ENCODE measurements around the gene PRR23C. TPM values are rescaled to one million over a fixed set of nuclear protein-coding genes. Genes with fewer than 3 reads are reported as not detected.

Gene PRR23C
- total and polyA plus RNA-seq, 4 donors, result not detected

- no peak overlapping the region for H3K9ac ChIP-seq (ENCODE audit: low read depth in 1 of 2, low read length in 2 of 2)
- DNase-seq (ENCODE audit: low spot score), result no peak
- no peaks in the 10 kb centered on the region for H3K4me1 ChIP-seq (ENCODE audit: control insufficient read depth in 4 of 4, insufficient read depth in 4 of 4, low read length in 3 of 4)
- 53% methylated on average over 81 of the region's 81 CpGs for WGBS
- TF ChIP-seq EGR1 (IDR thresholded peaks at IDR 0.05; ENCODE audit: low read depth in 2 of 2) (no peak), ZBTB33 (IDR thresholded peaks at IDR 0.05) (no peak), REST (IDR thresholded peaks at IDR 0.05) (no peak)
- H3K27me3 ChIP-seq (ENCODE audit: control insufficient read depth in 4 of 4, insufficient read depth in 4 of 4, low read length in 3 of 4), result no peaks in the 10 kb centered on the region
- H3K36me3 ChIP-seq (ENCODE audit: control insufficient read depth in 4 of 4, insufficient read depth in 3 of 4, low read depth in 1 of 4, low read length in 3 of 4), result no peaks in the 10 kb centered on the region
- no peak overlapping the region for H3K4me3 ChIP-seq (ENCODE audit: low read depth in 1 of 3, low read length in 3 of 3)
- H3K9me3 ChIP-seq (ENCODE audit: control insufficient read depth in 4 of 4, low read length in 3 of 4), result peaks cover 0 to 6% (median 3%) of the 10 kb centered on the region in 4 donors
- H3K27ac ChIP-seq (ENCODE audit: low read depth in 1 of 2, low read length in 2 of 2), result no peak overlapping the region
Measured at GRCh38 chr3:139020036-139020867, 24.4 kb downstream of the PRR23C start.

GRCh38 chr3:139016430-139017048 lies 28.2 kb downstream of the PRR23C start:
- 70% methylated on average over 3 of the region's 3 CpGs for WGBS
- no peaks in the 10 kb centered on the region for H3K27me3 ChIP-seq (ENCODE audit: control insufficient read depth in 4 of 4, insufficient read depth in 4 of 4, low read length in 3 of 4)
- H3K27ac ChIP-seq (ENCODE audit: low read depth in 1 of 2, low read length in 2 of 2), result no peak overlapping the region
- H3K4me1 ChIP-seq (ENCODE audit: control insufficient read depth in 4 of 4, insufficient read depth in 4 of 4, low read length in 3 of 4), result no peaks in the 10 kb centered on the region
- H3K9me3 ChIP-seq (ENCODE audit: control insufficient read depth in 4 of 4, low read length in 3 of 4), result peaks cover 0 to 6% (median 3%) of the 10 kb centered on the region in 4 donors
- no peak overlapping the region for H3K4me3 ChIP-seq (ENCODE audit: low read depth in 1 of 3, low read length in 3 of 3)
- TF ChIP-seq JUND (IDR thresholded peaks at IDR 0.05) (no peak), REST (IDR thresholded peaks at IDR 0.05) (no peak), ZBTB33 (IDR thresholded peaks at IDR 0.05) (no peak), ATF3 (IDR thresholded peaks at IDR 0.05) (no peak), HNF4A (conservative IDR thresholded peaks at IDR 0.05) (no peak), MAX (IDR thresholded peaks at IDR 0.05) (no peak), YY1 (IDR thresholded peaks at IDR 0.05) (no peak), SP1 (IDR thresholded peaks at IDR 0.05) (no peak), FOXA1 (IDR thresholded peaks at IDR 0.05) (no peak), NR2F2 (IDR thresholded peaks at IDR 0.05) (no peak), FOXA2 (IDR thresholded peaks at IDR 0.05) (no peak), RXRA (IDR thresholded peaks at IDR 0.05) (no peak), EGR1 (IDR thresholded peaks at IDR 0.05; ENCODE audit: low read depth in 2 of 2) (no peak), GABPA (IDR thresholded peaks at IDR 0.05 in 1 of 2, conservative IDR thresholded peaks at IDR 0.05 in 1 of 2) (no peak), TAF1 (conservative IDR thresholded peaks at IDR 0.05) (no peak), CTCF (IDR thresholded peaks at IDR 0.05; ENCODE audit: low read depth, low read length, missing input control) (no peak)
- H3K36me3 ChIP-seq (ENCODE audit: control insufficient read depth in 4 of 4, insufficient read depth in 3 of 4, low read depth in 1 of 4, low read length in 3 of 4), result no peaks in the 10 kb centered on the region
- no peak for DNase-seq (ENCODE audit: low spot score)
- H3K9ac ChIP-seq (ENCODE audit: low read depth in 1 of 2, low read length in 2 of 2), result no peak overlapping the region

All from liver (tissue), 9 donors.